ENCODE measurements around the gene PRKD1. TPM values are rescaled to one million over a fixed set of nuclear protein-coding genes. Genes with fewer than 3 reads are reported as not detected.

The PRKD1 gene
- total RNA-seq, 2 donors from 2014 or later, result 1.0 to 2.8 TPM

DNA sequence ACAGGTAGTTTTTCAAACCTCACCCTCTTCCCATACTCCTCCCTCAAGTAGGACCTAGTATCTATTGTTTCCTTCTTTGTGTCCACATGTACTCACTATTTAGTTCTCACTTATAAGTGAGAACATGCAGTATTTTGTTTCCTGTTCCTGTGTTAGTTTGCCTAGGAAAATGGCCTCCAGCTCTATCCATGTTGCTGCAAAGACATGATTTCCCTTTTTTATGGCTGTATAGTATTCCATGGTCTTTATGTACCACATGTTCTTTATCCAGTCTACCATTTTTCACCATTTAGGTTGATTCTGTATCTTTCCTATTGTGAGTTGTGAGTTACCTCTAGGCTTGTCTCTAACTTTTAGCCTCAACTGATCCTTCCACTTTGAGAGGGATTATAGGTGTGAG, 310.7 kb downstream of the PRKD1 start:
- intact Hi-C loops (cut with DNase I), result no loop called here
- H3K27me3 ChIP-seq, result no peaks in the 10 kb centered on the region

DNA sequence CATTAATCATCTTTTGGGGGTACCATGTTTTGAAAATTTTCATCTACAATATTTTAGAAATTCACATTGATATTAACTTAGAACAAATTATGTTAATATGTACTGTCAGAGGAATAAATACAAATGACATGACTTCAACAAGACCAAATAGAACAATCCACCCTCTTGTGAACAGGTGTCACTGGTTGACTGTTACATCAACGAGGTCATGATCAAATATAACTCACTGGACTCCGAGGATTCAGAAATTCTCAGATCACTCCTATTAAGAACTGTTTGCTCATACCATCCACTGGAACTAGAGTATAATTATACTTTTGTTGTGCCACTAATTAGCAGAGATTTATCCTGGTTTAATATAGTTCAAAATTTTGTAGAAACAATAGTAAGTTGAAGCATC, 318.8 kb downstream of the PRKD1 start:
- no peak overlapping the region for H3K9ac ChIP-seq (ENCODE audit: low read depth in 2 of 2, low read length in 2 of 2)
- no peak overlapping the region for H3K27ac ChIP-seq
- intact Hi-C loops (cut with DNase I), result no loop called here
- TF ChIP-seq, protein P1, sequence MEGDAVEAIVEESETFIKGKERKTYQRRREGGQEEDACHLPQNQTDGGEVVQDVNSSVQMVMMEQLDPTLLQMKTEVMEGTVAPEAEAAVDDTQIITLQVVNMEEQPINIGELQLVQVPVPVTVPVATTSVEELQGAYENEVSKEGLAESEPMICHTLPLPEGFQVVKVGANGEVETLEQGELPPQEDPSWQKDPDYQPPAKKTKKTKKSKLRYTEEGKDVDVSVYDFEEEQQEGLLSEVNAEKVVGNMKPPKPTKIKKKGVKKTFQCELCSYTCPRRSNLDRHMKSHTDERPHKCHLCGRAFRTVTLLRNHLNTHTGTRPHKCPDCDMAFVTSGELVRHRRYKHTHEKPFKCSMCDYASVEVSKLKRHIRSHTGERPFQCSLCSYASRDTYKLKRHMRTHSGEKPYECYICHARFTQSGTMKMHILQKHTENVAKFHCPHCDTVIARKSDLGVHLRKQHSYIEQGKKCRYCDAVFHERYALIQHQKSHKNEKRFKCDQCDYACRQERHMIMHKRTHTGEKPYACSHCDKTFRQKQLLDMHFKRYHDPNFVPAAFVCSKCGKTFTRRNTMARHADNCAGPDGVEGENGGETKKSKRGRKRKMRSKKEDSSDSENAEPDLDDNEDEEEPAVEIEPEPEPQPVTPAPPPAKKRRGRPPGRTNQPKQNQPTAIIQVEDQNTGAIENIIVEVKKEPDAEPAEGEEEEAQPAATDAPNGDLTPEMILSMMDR (IDR thresholded peaks at IDR 0.05), result no peak
- no peaks in the 10 kb centered on the region for H3K9me3 ChIP-seq
- no peak overlapping the region for H3K4me3 ChIP-seq
- no peaks in the 10 kb centered on the region for H3K36me3 ChIP-seq
- no peaks in the 10 kb centered on the region for H3K4me1 ChIP-seq
- no peaks in the 10 kb centered on the region for H3K27me3 ChIP-seq
- DNase-seq, result no peak

More for the DNA sequence above, 310.7 kb downstream of the PRKD1 start:
- Histone ChIP-seq H3K27ac (no peak overlapping the region), H3K4me3 (no peak overlapping the region), H3K36me3 (no peaks in the 10 kb centered on the region), H3K9me3 (no peaks in the 10 kb centered on the region), H3K4me1 (no peaks in the 10 kb centered on the region), H3K9ac (ENCODE audit: low read depth in 2 of 2, low read length in 2 of 2) (no peak overlapping the region)
- DNase-seq, result no peak
- TF ChIP-seq, protein P1 (IDR thresholded peaks at IDR 0.05), result no peak

DNA sequence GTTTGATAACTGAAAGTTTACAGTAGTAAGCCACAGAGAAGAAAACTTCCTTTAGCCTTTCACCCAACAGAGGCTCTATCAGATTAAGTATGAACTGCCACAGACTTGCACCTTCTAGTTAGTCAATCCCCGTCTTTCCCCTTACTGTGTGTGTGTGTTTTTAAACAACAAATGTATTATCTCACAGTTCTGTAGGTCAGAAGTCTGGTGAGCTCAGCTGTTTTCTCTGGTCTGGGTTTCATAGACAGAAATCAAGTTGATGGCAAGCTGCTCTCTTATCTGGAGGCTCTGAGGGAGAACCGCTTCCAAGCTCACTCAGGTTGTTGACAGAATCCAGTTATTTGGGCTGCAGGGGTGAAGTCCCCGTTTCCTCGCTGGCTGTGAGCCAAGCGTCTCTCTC, 320.5 kb downstream of the PRKD1 start:
- TF ChIP-seq, protein P1 (IDR thresholded peaks at IDR 0.05), result no peak
- DNase-seq, result no peak
- intact Hi-C loops (cut with DNase I), result no loop called here

DNA sequence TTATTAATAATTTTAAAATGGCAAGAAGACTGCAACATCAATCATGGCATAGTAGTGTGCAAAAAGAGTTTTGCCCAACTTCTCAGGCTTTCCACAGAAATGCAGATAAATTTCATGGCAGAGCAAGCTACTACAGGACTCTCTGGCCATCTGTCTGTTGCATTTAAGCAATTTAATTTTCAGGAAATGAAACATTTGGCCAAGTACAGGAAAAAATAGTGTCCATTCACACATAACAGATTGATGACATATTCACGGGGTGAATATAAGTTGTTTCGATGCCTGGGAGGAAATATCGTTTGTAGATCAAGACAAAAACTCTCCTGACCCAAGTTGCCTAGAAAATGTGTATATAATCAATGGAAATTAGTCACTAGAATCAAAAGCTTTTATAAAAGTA, 324.0 kb downstream of the PRKD1 start:
- DNase-seq, result no peak
- intact Hi-C loops (cut with DNase I), result no loop called here
- no peaks in the 10 kb centered on the region for H3K9me3 ChIP-seq

More for the DNA sequence above, 320.5 kb downstream of the PRKD1 start:
- Histone ChIP-seq H3K9me3 (no peaks in the 10 kb centered on the region), H3K27ac (no peak overlapping the region), H3K27me3 (no peaks in the 10 kb centered on the region), H3K9ac (ENCODE audit: low read depth in 2 of 2, low read length in 2 of 2) (no peak overlapping the region), H3K4me3 (no peak overlapping the region), H3K4me1 (no peaks in the 10 kb centered on the region), H3K36me3 (no peaks in the 10 kb centered on the region)

DNA sequence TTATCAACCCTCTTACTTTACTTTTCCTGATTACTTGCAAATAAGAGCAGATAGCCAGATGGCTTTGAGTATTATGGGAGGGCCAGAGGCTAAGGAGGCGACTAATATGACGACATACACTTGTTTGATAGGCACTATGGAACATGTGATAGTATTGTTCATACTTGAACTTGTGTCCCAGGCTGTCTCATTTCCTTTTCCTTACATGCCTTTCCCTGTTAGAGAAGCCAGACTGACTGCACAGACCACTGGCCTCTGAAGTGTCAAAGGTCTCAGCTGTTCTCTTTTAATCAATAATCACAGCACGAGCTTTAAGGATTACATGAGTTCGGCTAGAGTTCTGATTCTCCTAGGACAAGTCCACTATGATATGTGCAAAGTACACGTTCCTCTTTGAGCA, 326.0 kb downstream of the PRKD1 start:
- no peak overlapping the region for H3K27ac ChIP-seq
- H3K9ac ChIP-seq (ENCODE audit: low read depth in 2 of 2, low read length in 2 of 2), result no peak overlapping the region
- H3K4me3 ChIP-seq, result no peak overlapping the region
- TF ChIP-seq, protein P1 (IDR thresholded peaks at IDR 0.05), result no peak
- no peaks in the 10 kb centered on the region for H3K27me3 ChIP-seq
- H3K9me3 ChIP-seq, result no peaks in the 10 kb centered on the region
- DNase-seq, result no peak
- intact Hi-C loops (cut with DNase I), result no loop called here
- H3K36me3 ChIP-seq, result no peaks in the 10 kb centered on the region
- no peaks in the 10 kb centered on the region for H3K4me1 ChIP-seq

More for the DNA sequence above, 324.0 kb downstream of the PRKD1 start:
- no peaks in the 10 kb centered on the region for H3K36me3 ChIP-seq
- H3K9ac ChIP-seq (ENCODE audit: low read depth in 2 of 2, low read length in 2 of 2), result no peak overlapping the region
- no peaks in the 10 kb centered on the region for H3K27me3 ChIP-seq
- no peak overlapping the region for H3K4me3 ChIP-seq
- H3K4me1 ChIP-seq, result no peaks in the 10 kb centered on the region
- TF ChIP-seq, protein P1 (IDR thresholded peaks at IDR 0.05), result no peak
- no peak overlapping the region for H3K27ac ChIP-seq

Data from colonic mucosa (tissue), 4 donors.